A673 (cell line): ENCODE results near the gene CFAP90. TPM values are rescaled to one million over a fixed set of nuclear protein-coding genes. Genes with fewer than 3 reads are reported as not detected.

ENCODE experiments used
- BruUV-seq: library from RNA; stranded (reverse); fragments of 400-500 nt; replicated peaks from 2 replicates; lab custom pipeline; 2021; lab: Mats Ljungman, UMichigan
- CTCF ChIA-PET: fragments of 300-600 bp; sonication (Branson Sonifier 250); formaldehyde crosslinking; loops from one replicate; lab custom pipeline; 2022; ENCODE audit warnings: antibody characterized with exemption; lab: Charles Lee
- POLR2A ChIA-PET: fragments of 300-600 bp; sonication (Branson Sonifier 250); formaldehyde crosslinking; loops from one replicate; lab custom pipeline; 2022; ENCODE audit warnings: antibody characterized with exemption; ENCODE audit not compliant: low non-redundant PET; lab: Charles Lee
- DNase-seq: peaks from one replicate; pipeline ENCODE4 v3.0.0-alpha.2; 2015; ENCODE audit warnings: low spot score
- H3K27ac ChIP-seq: fragments of 200-600 bp; sonication (generic); 2 replicates; pipeline ENCODE4 v1.5.1; 2016; ENCODE audit warnings: mixed run types, low read depth, mild to moderate bottlenecking, mixed read lengths, antibody characterized with exemption, low read length; ENCODE audit not compliant: poor library complexity, severe bottlenecking
- H3K27me3 ChIP-seq: fragments of 200-600 bp; sonication (generic); replicated peaks from 2 replicates; pipeline ENCODE4 v1.6.1; 2017; ENCODE audit warnings: mixed run types, low read depth, mild to moderate bottlenecking, mixed read lengths, antibody characterized with exemption, low read length; ENCODE audit not compliant: insufficient read depth, poor library complexity
- H3K36me3 ChIP-seq: fragments of 200-600 bp; sonication (generic); 2 replicates; pipeline ENCODE4 v1.6.1; 2016; ENCODE audit warnings: mixed run types, mild to moderate bottlenecking, mixed read lengths, antibody characterized with exemption, low read length; ENCODE audit not compliant: insufficient read depth, poor library complexity, severe bottlenecking
- H3K4me1 ChIP-seq: fragments of 200-600 bp; sonication (generic); 2 replicates; pipeline ENCODE4 v1.6.1; 2017; ENCODE audit warnings: mixed run types, mild to moderate bottlenecking, mixed read lengths, antibody characterized with exemption, low read length; ENCODE audit not compliant: insufficient read depth, poor library complexity, severe bottlenecking
- H3K4me3 ChIP-seq: fragments of 200-600 bp; sonication (generic); 2 replicates; pipeline ENCODE4 v1.5.1; 2016; ENCODE audit warnings: low read depth, mixed run types, mild to moderate bottlenecking, mixed read lengths, low read length; ENCODE audit not compliant: poor library complexity, severe bottlenecking
- H3K9me3 ChIP-seq: fragments of 200-600 bp; sonication (generic); 2 replicates; pipeline ENCODE4 v1.6.1; 2016; ENCODE audit warnings: mixed run types, low read depth, mild to moderate bottlenecking, mixed read lengths, antibody characterized with exemption, low read length; ENCODE audit not compliant: poor library complexity, severe bottlenecking
- CTCF ChIP-seq: fragments of 300-800, 200-600 bp; sonication (generic); conservative IDR thresholded peaks from 2 replicates; pipeline ENCODE4 v1.5.1; 2017; ENCODE audit warnings: low read depth, mild to moderate bottlenecking, antibody characterized with exemption, low read length, moderate library complexity, mixed read lengths
- EZH2 ChIP-seq: fragments of 200-600 bp; sonication (generic); IDR thresholded peaks from 2 replicates; pipeline ENCODE4 v1.6.1; 2017; ENCODE audit warnings: borderline replicate concordance, low read depth, mild to moderate bottlenecking, mixed read lengths, antibody characterized with exemption, low read length; ENCODE audit not compliant: poor library complexity, severe bottlenecking
- intact Hi-C: fragments of 100-400 bp; cut with micrococcal nuclease; formaldehyde crosslinking; loops from one replicate; pipeline ENCODE4 v1.10.0; 2022; ENCODE audit not compliant: unreplicated experiment
- total RNA-seq: library from RNA; stranded (reverse); gene quantifications from 2 replicates; pipeline ENCODE4 v1.2.3, GENCODE V29; 2021

The CFAP90 gene
- total RNA-seq, 1 experiment from 2014 or later, result not detected

GRCh38 chr5:7802855-7803254, 48.1 kb downstream of the CFAP90 start:
- no peaks in the 10 kb centered on the region for H3K36me3 ChIP-seq
- intact Hi-C loops, result no loop called here
- H3K4me1 ChIP-seq, result no peaks in the 10 kb centered on the region
- peaks cover 2% of the 10 kb centered on the region for H3K27me3 ChIP-seq
- no TSS peak for BruUV-seq
- TF ChIP-seq EZH2, result no peak
- no peak for TF ChIP-seq CTCF
- H3K4me3 ChIP-seq, result no peak overlapping the region
- CTCF ChIA-PET, result no interaction called here
- no peak for DNase-seq
- no peaks in the 10 kb centered on the region for H3K9me3 ChIP-seq
- no peak overlapping the region for H3K27ac ChIP-seq
- POLR2A ChIA-PET, result no interaction called here

GRCh38 chr5:7801891-7802614, 48.9 kb downstream of the CFAP90 start:
- DNase-seq, result no peak
- POLR2A ChIA-PET, result no interaction called here
- Histone ChIP-seq H3K36me3 (no peaks in the 10 kb centered on the region), H3K4me3 (no peak overlapping the region), H3K4me1 (no peaks in the 10 kb centered on the region), H3K27ac (no peak overlapping the region), H3K9me3 (no peaks in the 10 kb centered on the region), H3K27me3 (peaks cover 2% of the 10 kb centered on the region)
- no TSS peak for BruUV-seq
- TF ChIP-seq EZH2 (no peak), CTCF (no peak)
- CTCF ChIA-PET, result no interaction called here
- intact Hi-C loops, result no loop called here

- POLR2A ChIA-PET, result no interaction called here
- intact Hi-C loops, result no loop called here
- Histone ChIP-seq H3K27ac (no peak overlapping the region), H3K4me1 (no peaks in the 10 kb centered on the region), H3K36me3 (no peaks in the 10 kb centered on the region), H3K4me3 (no peak overlapping the region), H3K27me3 (no peaks in the 10 kb centered on the region), H3K9me3 (no peaks in the 10 kb centered on the region)
- no TSS peak for BruUV-seq
- CTCF ChIA-PET, result no interaction called here
- no peak for DNase-seq
- TF ChIP-seq EZH2, result no peak
- TF ChIP-seq CTCF, result no peak
Observed at GRCh38 chr5:7795306-7795705, 55.6 kb downstream of the CFAP90 start.
